Mucosa of rectum (tissue), 2 donors: Measurements from ENCODE around the gene RUNX2.

Experiments
- H3K27ac ChIP-seq, 2 donors: one replicate each; pipeline ENCODE4 v1.7.0; 2013; ENCODE audit warnings: inconsistent platforms in 2 of 2, low read depth in 2 of 2, low read length in 2 of 2
- H3K27me3 ChIP-seq, 2 donors: one replicate each; pipeline ENCODE4 v1.7.0; 2013; ENCODE audit warnings: low read length in 2 of 2; ENCODE audit not compliant: control insufficient read depth in 2 of 2, insufficient read depth in 2 of 2
- H3K36me3 ChIP-seq, 2 donors: one replicate each; pipeline ENCODE4 v1.7.0; 2013; ENCODE audit warnings: low read length in 2 of 2; ENCODE audit not compliant: control insufficient read depth in 2 of 2, insufficient read depth in 2 of 2
- H3K4me1 ChIP-seq, 2 donors: one replicate each; pipeline ENCODE4 v1.7.0; 2013; ENCODE audit warnings: low read length in 2 of 2, mild to moderate bottlenecking in 1 of 2; ENCODE audit not compliant: control insufficient read depth in 2 of 2, insufficient read depth in 2 of 2
- H3K4me3 ChIP-seq, 2 donors: one replicate each; pipeline ENCODE4 v1.7.0; 2013; ENCODE audit warnings: low read length in 2 of 2
- H3K9ac ChIP-seq, 2 donors: one replicate each; pipeline ENCODE4 v1.7.0; 2013; ENCODE audit warnings: low read length in 2 of 2, low read depth in 1 of 2, mild to moderate bottlenecking in 1 of 2
- H3K9me3 ChIP-seq, 2 donors: one replicate each; pipeline ENCODE4 v1.7.0; 2013; ENCODE audit warnings: low read length in 2 of 2; ENCODE audit not compliant: control insufficient read depth in 2 of 2
- donor health status: healthy.
- donor health status: Normal muscosa, but diverticular disease.

Gene RUNX2

DNA sequence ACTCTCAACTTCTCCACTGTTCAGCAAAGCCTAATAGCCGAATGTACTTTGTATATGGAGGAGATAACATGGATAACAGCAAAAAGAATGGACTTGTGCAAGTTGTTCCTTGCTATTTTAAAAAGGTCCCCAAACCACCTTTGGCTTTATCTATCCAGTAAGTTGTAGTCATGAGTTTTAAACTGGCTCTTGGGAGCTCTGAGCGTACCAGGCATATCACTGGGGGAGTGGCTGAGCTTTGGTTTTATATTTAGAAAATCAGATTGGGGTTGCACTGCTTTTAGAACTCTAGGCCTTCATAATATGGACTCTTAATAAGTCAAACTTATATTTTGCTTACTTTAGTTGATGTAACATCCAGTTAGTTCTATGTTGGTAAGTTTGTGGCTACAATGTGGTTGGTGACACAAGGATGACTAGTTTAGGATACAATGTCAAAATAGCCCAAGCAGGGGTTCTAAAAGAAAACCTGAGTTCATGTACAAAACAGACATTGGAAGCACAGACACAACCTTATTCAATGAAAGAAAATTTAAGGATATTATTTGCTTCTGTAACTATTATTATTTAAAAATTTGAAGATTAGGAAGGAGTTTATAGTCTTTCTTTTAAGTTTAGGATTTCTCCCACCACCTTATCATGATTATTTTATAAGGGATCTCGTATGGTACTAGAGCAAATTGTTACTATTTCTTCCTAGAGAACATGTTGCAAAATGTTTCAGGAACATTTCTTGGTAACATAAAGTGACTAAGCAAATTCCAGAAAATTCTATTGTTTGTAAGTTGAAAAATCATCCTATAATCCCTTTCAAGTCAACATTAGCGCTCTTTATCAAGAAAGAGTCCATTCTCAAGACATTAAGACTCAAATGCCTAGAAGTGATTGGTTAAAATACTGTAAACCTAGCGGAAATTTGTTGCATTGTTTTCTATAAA is 215.4 kb downstream of the RUNX2 start:
- Histone ChIP-seq H3K4me3 (no peak overlapping the region), H3K9ac (no peak overlapping the region), H3K4me1 (peaks cover 2 to 3% of the 10 kb centered on the region in 2 donors), H3K9me3 (no peaks in the 10 kb centered on the region), H3K36me3 (no peaks in the 10 kb centered on the region), H3K27ac (no peak overlapping the region), H3K27me3 (no peaks in the 10 kb centered on the region)

DNA sequence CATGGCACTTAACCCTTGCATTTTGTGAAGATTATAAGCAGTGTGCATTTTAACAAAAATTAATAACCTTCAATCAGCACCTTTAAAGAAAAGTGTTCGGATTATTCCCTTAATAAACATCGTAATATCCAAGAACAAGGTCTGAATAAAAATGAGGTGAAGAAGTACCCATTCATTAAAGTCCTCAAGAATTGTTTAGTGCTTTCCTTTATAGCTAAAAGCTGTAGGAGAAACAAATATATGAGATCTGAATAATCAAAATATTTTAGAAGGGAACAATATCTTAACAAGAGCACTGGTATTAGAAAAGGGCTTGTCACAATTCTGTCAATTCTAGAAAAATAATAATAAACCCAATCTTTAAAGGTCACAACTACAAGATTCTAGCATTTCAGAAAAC is 217.3 kb downstream of the RUNX2 start:
- H3K27ac ChIP-seq = no peak overlapping the region

DNA sequence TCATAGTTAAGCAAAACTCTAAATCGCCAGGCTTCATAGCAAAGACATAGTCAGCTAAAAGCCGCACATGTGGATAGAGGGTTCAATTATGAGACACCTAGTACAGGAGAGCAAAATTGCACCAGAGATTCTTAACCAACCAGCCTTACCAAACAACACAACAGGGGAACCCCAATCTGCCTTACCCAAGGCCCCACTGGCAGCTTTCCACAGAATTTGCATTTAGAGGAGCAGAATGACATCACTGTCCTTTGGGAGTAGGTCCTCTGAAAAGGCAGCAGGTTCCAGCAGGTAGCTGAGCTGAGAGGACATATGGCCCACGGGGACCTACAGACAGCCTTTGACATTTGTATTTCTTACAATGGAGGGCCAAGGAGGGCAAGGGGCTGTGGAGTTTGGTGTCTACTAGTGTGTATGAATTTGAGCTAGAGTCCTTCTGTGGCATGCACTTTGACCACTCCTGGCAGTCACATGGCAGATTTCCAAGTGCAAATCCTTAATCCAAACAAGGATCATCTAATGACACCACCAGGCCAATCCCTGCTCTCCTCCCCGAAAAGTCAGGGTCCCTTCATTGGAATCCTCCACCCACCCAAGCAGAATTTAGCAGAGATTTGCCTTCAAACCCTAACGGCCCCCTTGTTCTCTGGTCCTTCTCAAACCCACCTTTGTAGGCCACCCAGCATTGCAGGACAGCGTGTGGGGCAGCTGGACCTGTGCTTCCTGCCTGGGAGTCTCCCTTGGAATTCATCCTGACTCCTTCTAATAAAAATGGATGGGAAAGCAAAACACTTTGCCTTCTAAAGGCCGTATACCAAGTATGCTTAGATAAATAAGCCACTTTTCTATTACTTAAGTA is 220.8 kb downstream of the RUNX2 start:
- no peaks in the 10 kb centered on the region for H3K27me3 ChIP-seq
- peak overlapping the region; percentile 6 to 37 for H3K27ac ChIP-seq
- H3K4me1 ChIP-seq = peaks cover 4% of the 10 kb centered on the region in 2 donors
- H3K36me3 ChIP-seq = no peaks in the 10 kb centered on the region
- no peak overlapping the region for H3K9ac ChIP-seq
- no peak overlapping the region for H3K4me3 ChIP-seq
- no peaks in the 10 kb centered on the region for H3K9me3 ChIP-seq

More for the DNA sequence above, 217.3 kb downstream of the RUNX2 start:
- Histone ChIP-seq H3K9me3 (no peaks in the 10 kb centered on the region), H3K4me1 (peaks cover 6 to 7% of the 10 kb centered on the region in 2 donors), H3K27me3 (no peaks in the 10 kb centered on the region), H3K9ac (no peak overlapping the region), H3K4me3 (no peak overlapping the region), H3K36me3 (no peaks in the 10 kb centered on the region)

DNA sequence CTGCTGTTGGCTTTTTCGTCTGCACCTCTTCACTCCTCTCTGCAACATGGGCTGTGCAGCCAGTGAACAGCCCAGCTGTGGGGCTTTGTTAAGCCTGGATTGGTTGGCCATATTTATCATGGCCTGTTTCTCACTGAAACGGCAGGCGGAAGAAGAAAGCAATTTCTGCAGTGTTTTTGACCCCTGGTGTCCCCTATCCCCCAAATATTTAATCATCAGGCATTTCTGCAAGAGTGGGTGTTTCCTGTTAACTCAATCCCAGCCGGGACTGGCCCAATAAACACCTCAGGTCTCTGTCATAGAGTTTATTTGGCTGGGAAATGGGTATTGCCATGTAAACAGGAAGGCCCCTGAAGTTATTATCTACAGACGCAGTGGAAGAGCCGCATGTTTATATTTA is 224.4 kb downstream of the RUNX2 start:
- no peak overlapping the region for H3K4me3 ChIP-seq
- no peak overlapping the region for H3K9ac ChIP-seq
- peaks cover 11 to 17% of the 10 kb centered on the region in 2 donors for H3K4me1 ChIP-seq
- no peaks in the 10 kb centered on the region for H3K36me3 ChIP-seq
- H3K9me3 ChIP-seq = no peaks in the 10 kb centered on the region
- H3K27me3 ChIP-seq = no peaks in the 10 kb centered on the region
- H3K27ac ChIP-seq = no peak overlapping the region

DNA sequence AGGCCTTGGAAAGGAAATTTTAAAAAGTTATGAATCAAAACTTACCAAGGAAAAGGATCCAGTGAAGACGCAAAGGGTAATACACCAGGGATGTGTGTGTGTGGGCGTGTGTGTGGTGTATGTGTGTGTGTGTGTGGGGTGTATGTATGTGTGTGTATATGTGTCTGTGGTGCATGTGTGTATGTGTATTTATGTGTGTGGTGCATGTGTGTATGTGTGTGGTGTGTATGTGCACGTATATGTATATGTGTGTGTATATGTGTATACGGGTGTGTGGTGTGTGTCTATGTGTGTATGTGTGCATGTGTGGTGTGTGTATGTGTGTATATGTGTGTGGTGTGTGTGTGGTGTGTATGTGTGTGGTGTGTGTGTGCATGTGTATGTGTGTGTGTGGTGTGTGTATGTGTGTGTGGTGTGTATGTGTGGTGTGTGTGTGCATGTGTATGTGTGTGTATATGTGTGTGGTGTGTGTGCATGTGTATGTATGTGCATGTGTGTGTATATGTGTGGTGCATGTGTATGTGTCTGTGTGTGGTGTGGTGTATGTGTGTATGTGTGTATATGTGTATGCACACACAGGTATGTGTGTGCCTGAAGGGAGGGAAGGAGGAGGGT is 225.7 kb downstream of the RUNX2 start:
- Histone ChIP-seq H3K27ac (no peak overlapping the region), H3K4me3 (no peak overlapping the region), H3K36me3 (no peaks in the 10 kb centered on the region), H3K9ac (no peak overlapping the region), H3K4me1 (peaks cover 10 to 17% of the 10 kb centered on the region in 2 donors), H3K9me3 (no peaks in the 10 kb centered on the region), H3K27me3 (no peaks in the 10 kb centered on the region)

DNA sequence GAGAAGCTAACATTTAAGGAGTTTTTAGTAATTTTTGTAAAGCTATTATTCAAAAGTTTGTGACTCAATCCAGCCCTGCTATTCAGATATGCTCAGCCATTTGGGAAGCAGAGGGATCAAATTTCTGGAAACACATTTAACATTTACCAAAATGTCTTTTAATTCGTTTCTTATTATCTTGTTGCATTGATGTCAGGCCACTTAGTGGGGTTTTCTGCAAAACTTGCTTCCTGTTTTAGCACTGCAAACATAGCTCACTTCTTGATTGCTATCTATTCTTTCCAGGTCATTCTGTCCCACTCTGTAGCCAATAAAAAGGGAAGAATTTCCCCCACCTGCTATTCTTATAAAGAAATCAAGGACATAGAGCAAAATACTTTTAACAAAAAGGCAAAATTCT is 226.5 kb downstream of the RUNX2 start:
- Histone ChIP-seq H3K27ac (no peak overlapping the region), H3K9me3 (no peaks in the 10 kb centered on the region), H3K36me3 (no peaks in the 10 kb centered on the region), H3K4me3 (no peak overlapping the region), H3K4me1 (peaks cover 10 to 13% of the 10 kb centered on the region in 2 donors), H3K9ac (no peak overlapping the region), H3K27me3 (no peaks in the 10 kb centered on the region)

DNA sequence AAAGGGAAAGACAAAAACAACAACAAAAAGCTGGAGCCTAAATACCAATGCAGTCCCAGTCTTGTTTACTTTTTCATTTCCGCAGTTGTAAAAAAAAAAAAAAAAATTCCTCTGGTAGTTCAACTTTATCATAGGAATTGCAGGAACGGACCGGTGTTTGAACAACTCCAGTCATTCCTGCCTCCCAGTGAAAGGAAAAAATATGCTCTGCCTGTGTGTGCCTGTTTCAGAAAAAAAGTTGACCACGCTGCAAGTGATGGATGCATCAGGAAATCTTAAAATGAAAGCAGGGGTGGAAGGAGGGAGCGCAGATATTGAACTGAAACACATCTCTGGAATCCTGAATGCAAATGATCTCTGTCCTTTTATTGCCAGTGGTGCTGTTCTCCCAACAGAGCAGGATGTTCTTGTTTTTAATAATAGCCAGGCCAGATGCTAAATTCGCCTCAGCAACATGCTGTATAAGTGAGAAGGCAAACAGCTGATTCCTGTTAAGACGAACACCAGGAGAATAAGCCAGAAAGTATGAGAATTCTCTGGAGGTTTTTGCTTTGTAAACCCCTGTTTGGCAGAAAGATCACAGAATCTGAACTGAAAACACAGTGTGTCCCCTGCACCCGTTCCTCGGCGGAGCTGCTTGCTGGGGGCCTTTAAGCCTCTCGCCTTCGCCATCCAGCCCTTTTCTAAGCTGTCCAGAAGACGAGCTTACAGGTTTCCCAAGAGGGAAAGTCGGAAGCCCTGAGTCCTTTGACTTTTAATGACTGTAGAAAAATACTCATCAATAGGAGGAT is 228.0 kb downstream of the RUNX2 start:
- Histone ChIP-seq H3K36me3 (no peaks in the 10 kb centered on the region), H3K27me3 (no peaks in the 10 kb centered on the region), H3K4me3 (peak overlapping the region in 1 of 2 donors; percentile 33), H3K4me1 (peaks cover 10 to 13% of the 10 kb centered on the region in 2 donors), H3K9ac (no peak overlapping the region), H3K27ac (peak overlapping the region; percentile 26 to 38), H3K9me3 (no peaks in the 10 kb centered on the region)

DNA sequence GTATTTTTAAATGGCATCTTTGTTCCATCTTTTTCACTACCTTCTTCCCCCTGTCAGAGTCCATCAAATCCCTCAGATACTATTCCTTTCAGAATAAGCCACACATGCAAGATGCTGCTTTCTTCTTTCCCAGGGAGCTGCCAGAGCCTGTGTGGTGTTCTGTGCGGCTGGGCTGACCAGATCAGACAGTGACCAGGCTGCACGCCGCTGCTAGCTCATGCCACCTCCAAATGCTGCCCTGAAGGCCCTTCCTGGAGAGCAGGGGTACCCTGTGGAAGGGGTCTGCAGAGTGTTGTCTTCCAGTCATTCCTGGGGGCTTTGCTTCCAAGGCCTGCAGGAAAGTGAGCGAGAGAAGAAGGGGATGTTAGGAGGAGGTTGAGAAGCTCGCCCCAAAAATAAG is 228.7 kb downstream of the RUNX2 start:
- Histone ChIP-seq H3K36me3 (no peaks in the 10 kb centered on the region), H3K9me3 (no peaks in the 10 kb centered on the region), H3K9ac (no peak overlapping the region), H3K27ac (peak overlapping the region; percentile 26 to 38), H3K4me3 (no peak overlapping the region), H3K27me3 (no peaks in the 10 kb centered on the region), H3K4me1 (peaks cover 10 to 13% of the 10 kb centered on the region in 2 donors)

DNA sequence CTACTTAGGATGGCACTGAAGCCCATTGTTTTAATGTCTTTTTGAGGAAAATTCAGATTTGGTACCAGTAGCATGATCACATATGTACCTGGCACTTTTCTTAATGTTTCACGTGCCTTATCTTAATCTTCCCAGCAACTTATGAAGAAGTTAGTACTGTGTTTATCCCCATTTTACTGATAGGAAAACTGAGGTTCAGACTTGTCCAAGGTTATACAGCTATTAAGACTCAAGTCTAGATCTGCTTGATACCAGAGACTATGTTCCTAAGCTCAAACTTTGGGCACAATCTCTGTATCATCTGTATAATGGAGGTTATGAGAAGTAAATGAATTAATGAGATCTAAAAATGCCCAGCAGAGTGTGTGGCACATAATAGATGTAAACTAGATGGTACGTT is 229.3 kb downstream of the RUNX2 start:
- Histone ChIP-seq H3K36me3 (no peaks in the 10 kb centered on the region), H3K27me3 (no peaks in the 10 kb centered on the region), H3K4me1 (peaks cover 10 to 13% of the 10 kb centered on the region in 2 donors), H3K27ac (peak overlapping the region in 1 of 2 donors; percentile 38), H3K4me3 (no peak overlapping the region), H3K9me3 (no peaks in the 10 kb centered on the region), H3K9ac (no peak overlapping the region)
